AG09309 (cell line): ENCODE results near the gene GNA12.

Experiments
- DNase-seq: peaks from one replicate; pipeline ENCODE4 v3.0.0-alpha.2; 2010; ENCODE audit warnings: low read depth
- H3K4me3 ChIP-seq: 2 replicates; pipeline ENCODE4 v1.5.1; 2011; ENCODE audit warnings: mild to moderate bottlenecking, low read depth, low read length, moderate library complexity; ENCODE audit not compliant: control insufficient read depth
- CTCF ChIP-seq: IDR thresholded peaks from 2 replicates; pipeline ENCODE4 v1.5.1; 2011; ENCODE audit warnings: mild to moderate bottlenecking, low read depth, low read length, inconsistent platforms; ENCODE audit not compliant: insufficient read depth, control insufficient read depth; ENCODE audit errors: missing control alignments

The GNA12 gene

GRCh38 chr7:2800931-2801688 lies 43.0 kb downstream of the GNA12 start:
- no peak for DNase-seq
- H3K4me3 ChIP-seq: no peak overlapping the region
- TF ChIP-seq CTCF: no peak

GRCh38 chr7:2800220-2800930 lies 43.7 kb downstream of the GNA12 start:
- no peak for DNase-seq
- no peak overlapping the region for H3K4me3 ChIP-seq
- no peak for TF ChIP-seq CTCF

GRCh38 chr7:2799253-2799652 lies 44.9 kb downstream of the GNA12 start:
- no peak overlapping the region for H3K4me3 ChIP-seq
- TF ChIP-seq CTCF: no peak

GRCh38 chr7:2798669-2799068 lies 45.4 kb downstream of the GNA12 start:
- no peak for DNase-seq
- H3K4me3 ChIP-seq: no peak overlapping the region
- TF ChIP-seq CTCF: no peak

More at GRCh38 chr7:2799253-2799652, 44.9 kb downstream of the GNA12 start:
- no peak for DNase-seq

- TF ChIP-seq CTCF: no peak
- no peak for DNase-seq
These were observed 47.5 kb downstream of the GNA12 start for GRCh38 chr7:2796358-2797352.

GRCh38 chr7:2795906-2796305 lies 48.2 kb downstream of the GNA12 start:
- H3K4me3 ChIP-seq: no peak overlapping the region
- no peak for TF ChIP-seq CTCF
- no peak for DNase-seq

More at GRCh38 chr7:2796358-2797352, 47.5 kb downstream of the GNA12 start:
- no peak overlapping the region for H3K4me3 ChIP-seq
